NCI-H2227 treated with DMSO at 0.1 percent for 48 hours (cell line): Measurements from ENCODE around the gene FMN2.

Source experiments
- DNase-seq: peaks from one replicate; lab custom pipeline; 2025; lab: John Stamatoyannopoulos, UW

Gene FMN2

GRCh38 chr1:240198376-240198775 is 106.7 kb downstream of the FMN2 start:
- DNase-seq = no peak

DNA sequence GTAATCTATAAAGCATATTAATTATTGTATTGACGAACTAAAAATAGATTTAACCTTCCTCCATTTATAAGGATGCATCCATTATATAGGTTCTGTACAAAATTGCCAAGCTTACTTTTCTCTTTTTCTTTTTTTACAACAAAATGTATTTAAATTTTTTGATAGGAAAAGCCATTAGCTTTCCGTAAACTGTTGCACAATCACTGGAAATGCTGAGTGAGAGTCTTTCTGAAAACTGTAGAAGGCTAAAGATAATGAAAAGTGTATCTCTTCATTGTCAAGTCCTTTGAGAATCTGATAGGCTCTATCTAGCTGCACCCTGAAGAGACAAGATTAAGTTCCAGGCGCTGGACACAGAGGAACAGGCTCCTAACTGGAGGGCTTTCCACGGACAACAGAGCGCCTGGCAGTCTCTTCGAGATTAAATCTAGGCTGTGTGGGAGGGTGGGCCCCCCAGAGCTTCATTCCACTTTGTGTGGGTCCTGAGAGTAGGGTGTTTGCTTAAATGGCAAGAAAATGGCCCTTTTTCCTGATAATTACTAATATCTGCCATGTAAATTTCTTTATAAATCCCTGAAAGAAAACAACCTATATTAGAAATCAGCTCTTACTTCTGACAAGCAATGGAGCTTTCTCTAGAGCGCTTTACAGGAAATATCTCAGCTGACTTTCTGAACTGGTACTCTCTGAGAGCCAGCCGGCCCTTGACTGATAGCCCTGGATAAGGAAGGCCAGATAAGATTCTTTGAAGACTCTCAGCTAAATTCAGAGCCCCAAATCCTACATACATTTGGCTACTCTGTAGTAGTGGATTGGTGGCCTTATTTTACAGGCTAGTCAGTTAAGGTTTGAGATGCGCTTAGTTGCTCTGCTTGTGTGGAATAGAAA is 108.3 kb downstream of the FMN2 start:
- no peak for DNase-seq

GRCh38 chr1:240201931-240202330 is 110.2 kb downstream of the FMN2 start:
- DNase-seq = no peak

GRCh38 chr1:240207073-240207709 is 115.5 kb downstream of the FMN2 start:
- no peak for DNase-seq

DNA sequence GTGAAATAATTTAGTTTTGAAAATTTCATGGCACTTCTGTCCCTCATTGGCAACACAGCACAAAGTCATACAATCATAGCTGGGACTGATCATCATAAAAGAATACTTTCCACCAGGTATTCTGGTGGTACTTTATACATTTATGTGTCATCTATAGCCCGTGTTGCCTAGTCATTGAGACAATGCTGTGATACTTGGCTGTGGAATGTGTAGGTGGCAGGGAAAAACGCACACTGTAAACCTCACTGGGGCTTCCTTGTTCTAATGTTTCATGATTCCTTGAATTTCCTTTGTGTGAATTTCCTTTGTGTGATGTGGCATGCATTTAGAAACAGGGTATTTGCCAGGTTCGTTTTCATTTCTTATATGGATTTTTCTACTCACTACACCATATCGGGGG is 118.3 kb downstream of the FMN2 start:
- DNase-seq = no peak

DNA sequence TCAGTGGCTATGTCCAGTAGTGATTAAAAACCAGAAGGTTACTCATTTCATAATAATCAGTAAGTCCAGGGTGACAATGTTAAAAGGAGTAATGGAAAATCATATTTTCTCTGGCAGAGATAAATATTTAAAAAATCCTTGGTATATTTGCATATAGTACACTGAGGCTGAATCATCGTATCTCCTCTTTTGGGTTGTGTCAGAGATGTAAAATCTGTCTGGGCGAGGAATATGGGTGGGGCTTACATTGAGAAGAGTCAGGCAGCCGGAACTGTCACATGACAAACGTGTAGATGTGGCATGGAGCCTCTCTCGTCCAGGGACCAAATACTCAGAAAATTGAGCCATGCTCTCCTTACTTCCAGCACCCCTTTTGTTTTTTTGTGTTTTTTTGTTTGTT is 120.9 kb downstream of the FMN2 start:
- no peak for DNase-seq

GRCh38 chr1:240217403-240217802 is 125.7 kb downstream of the FMN2 start:
- DNase-seq = no peak

- DNase-seq = no peak
These were observed 127.4 kb downstream of the FMN2 start for GRCh38 chr1:240219104-240219503.

DNA sequence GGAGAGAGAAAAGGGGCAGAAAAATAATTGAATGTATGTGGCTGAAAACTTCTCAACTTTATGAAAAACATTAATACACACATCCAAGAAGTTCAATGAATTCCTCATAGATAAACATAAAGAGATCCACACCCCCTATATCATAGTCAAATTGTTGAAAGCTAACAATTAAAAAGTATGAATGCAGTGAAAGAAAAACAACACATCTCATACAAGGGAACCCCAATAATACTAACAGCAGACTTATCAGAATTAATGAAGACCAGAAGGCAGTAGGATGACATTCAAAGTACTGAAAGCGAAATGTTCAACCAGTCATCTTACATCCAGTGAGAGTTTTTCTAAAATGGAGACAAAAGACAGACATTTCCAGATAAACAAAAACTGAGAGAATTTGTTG is 134.4 kb downstream of the FMN2 start:
- DNase-seq = no peak

DNA sequence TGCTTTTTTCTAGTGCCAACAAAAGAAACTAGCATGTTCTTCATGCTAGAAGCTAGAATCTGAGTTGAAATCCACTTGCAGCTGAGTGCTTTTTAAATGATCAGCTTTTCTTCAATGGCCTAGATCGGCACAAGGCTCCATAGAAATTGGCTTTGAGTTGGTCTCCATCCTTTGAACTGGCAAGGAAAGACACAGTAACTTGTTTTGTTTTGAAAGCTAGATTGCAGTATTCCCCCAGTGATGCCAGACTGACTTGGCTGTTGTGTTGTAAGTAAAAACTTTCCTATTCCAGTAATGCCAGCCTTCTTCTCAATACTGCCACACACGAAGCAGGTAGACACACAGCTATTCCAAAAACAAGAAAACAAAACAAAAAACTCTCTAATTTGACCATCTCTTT is 139.1 kb downstream of the FMN2 start:
- DNase-seq = no peak

GRCh38 chr1:240232530-240232929 is 140.8 kb downstream of the FMN2 start:
- no peak for DNase-seq

DNA sequence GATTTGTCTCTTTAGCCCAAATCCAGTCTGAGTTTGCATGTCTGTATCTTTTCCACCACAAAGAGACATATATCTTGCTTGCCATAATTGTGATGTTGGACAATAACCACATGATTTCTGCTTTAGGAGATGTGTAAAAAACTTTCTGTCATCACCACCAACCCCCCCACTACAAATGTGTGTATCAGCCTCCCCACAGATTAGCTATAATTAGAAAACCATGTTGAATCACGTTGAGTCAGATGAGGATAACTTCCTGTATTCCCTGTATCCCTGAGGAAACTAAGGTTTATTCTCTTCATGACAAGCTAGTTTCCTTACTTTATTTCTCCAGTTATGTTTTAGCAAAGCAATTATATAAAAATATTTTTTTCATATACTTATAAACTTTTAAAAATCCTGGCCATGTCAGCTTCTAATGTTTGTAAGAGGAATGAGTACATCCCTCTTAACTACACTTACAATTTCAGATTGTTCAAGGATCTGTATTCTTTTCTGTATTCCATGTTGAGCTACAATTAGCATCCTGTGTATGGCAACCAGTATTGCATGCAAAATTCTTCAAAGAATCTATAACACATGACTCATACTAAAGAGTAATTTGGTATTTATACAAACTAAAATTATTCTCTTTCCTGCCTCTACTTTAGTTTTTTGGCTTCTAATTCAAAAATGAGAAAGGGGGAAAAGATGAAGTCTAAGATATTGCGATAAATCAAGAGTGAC is 143.0 kb downstream of the FMN2 start:
- no peak for DNase-seq

- no peak for DNase-seq
These were observed 144.0 kb downstream of the FMN2 start for GRCh38 chr1:240235521-240236288.

- DNase-seq = no peak
These were observed 145.6 kb downstream of the FMN2 start for GRCh38 chr1:240237305-240237721.

- no peak for DNase-seq
These were observed 147.6 kb downstream of the FMN2 start for GRCh38 chr1:240239309-240239708.

- no peak for DNase-seq
These were observed 149.6 kb downstream of the FMN2 start for GRCh38 chr1:240241278-240241677.

- no peak for DNase-seq
These were observed 151.0 kb downstream of the FMN2 start for GRCh38 chr1:240242601-240243144.

DNA sequence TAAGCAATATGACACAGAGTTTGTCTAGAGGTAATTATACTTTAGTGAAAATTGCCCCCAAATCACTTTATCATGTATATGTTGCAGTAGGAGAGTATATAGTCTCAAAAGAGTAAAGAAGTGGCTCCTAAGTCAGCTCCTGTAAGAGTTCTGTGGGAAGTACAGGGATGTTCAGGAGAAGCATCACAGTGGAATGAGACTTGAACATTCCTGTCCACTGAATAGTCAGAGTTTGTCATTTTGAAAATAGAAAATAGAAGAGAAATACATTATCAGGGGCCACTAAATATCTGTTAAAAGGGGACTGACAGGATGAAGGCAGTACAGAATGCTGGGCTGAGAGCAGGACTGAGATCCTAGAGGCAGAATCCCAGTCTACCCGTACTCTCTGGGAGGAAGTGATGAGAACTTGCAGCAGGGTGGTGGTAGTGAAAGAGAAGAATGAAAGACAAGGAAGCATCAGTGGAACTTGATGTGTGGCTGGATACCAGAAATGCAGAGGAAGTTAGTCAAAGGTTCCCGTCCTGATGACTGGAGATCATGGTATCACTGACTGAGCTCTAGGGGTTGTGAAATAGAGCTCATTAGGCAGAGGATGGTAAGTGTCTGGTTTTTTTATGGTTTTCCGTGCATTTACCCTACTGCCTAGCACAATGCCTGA is 153.4 kb downstream of the FMN2 start:
- no peak for DNase-seq

- no peak for DNase-seq
These were observed 153.9 kb downstream of the FMN2 start for GRCh38 chr1:240245629-240246020.

DNA sequence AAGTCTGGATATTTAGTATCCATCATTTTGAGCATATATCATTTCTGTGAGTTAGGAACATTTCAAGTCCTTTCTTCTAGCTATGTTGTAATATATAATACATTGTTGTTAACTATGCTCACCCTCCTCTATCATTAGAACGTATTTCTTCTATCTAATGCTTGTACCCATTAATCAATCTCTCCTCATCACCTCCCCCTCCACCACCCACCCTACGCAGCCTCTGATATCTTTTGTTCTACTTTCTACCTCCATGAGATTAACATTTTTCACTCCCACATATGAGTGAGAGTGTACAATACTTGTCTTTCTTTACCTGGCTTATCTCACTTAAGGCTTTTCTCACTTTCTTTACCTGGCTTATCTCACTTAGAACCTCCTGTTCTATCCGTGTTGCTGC is 156.2 kb downstream of the FMN2 start:
- no peak for DNase-seq

GRCh38 chr1:240254006-240254405 is 162.3 kb downstream of the FMN2 start:
- DNase-seq = no peak
